ENCODE measurements around the gene SBK2. TPM values are rescaled to one million over a fixed set of nuclear protein-coding genes. Genes with fewer than 3 reads are reported as not detected.
A peak's percentile ranks its signal among the peaks of the same experiment; 100 is the strongest.

The SBK2 gene
- total and polyA plus RNA-seq, 9 of the 15 experiments (the other 6 are each of a cell fraction or from before 2014, with no cell fraction given) = not detected

DNA sequence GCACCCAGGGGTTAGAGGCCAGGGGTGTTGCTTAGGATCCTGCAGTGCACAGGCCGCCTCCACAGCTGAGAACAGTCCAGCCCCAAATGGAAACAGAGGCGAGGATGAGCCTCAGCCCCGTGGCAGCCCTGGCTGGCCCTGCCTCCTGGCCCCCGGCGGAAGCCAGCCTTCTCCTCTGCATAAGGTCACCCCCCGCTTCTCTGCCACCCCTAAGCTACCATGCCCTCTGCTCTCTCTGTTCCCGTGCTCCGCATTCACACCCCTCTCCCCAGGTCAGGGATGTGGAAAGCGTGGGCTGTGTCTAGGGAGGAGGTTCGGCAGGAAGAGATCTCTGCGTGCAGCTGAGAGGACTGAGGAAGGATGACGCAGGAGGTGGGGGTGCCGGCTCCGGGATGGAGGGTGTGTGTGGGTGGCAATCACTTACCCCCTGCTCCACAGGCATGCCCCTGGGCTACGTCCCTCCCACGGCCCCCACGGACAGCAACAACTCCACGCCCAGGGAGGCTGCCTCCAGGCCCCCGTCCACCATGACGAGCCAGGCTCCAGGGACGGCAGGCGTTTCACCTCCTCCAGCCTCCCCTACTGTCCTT lies 42.7 kb downstream of the SBK2 start (continued):
- TF ChIP-seq, protein P1, sequence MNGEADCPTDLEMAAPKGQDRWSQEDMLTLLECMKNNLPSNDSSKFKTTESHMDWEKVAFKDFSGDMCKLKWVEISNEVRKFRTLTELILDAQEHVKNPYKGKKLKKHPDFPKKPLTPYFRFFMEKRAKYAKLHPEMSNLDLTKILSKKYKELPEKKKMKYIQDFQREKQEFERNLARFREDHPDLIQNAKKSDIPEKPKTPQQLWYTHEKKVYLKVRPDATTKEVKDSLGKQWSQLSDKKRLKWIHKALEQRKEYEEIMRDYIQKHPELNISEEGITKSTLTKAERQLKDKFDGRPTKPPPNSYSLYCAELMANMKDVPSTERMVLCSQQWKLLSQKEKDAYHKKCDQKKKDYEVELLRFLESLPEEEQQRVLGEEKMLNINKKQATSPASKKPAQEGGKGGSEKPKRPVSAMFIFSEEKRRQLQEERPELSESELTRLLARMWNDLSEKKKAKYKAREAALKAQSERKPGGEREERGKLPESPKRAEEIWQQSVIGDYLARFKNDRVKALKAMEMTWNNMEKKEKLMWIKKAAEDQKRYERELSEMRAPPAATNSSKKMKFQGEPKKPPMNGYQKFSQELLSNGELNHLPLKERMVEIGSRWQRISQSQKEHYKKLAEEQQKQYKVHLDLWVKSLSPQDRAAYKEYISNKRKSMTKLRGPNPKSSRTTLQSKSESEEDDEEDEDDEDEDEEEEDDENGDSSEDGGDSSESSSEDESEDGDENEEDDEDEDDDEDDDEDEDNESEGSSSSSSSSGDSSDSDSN (IDR thresholded peaks at IDR 0.05; ENCODE audit: borderline replicate concordance in 1 of 2, low read depth in 2 of 2, low read length in 2 of 2) = no peak
- TF ChIP-seq, protein P2, sequence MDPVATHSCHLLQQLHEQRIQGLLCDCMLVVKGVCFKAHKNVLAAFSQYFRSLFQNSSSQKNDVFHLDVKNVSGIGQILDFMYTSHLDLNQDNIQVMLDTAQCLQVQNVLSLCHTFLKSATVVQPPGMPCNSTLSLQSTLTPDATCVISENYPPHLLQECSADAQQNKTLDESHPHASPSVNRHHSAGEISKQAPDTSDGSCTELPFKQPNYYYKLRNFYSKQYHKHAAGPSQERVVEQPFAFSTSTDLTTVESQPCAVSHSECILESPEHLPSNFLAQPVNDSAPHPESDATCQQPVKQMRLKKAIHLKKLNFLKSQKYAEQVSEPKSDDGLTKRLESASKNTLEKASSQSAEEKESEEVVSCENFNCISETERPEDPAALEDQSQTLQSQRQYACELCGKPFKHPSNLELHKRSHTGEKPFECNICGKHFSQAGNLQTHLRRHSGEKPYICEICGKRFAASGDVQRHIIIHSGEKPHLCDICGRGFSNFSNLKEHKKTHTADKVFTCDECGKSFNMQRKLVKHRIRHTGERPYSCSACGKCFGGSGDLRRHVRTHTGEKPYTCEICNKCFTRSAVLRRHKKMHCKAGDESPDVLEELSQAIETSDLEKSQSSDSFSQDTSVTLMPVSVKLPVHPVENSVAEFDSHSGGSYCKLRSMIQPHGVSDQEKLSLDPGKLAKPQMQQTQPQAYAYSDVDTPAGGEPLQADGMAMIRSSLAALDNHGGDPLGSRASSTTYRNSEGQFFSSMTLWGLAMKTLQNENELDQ (CRISPR knock-in tag; IDR thresholded peaks at IDR 0.05; ENCODE audit: borderline replicate concordance) = no peak
- TF ChIP-seq ZBTB7A (IDR thresholded peaks at IDR 0.05; ENCODE audit: borderline replicate concordance, control insufficient read depth, low read depth, low read length) (no peak), SRSF9 (IDR thresholded peaks at IDR 0.05; ENCODE audit: borderline replicate concordance, low read depth, low read length) (no peak), MEIS2 (IDR thresholded peaks at IDR 0.05; ENCODE audit: partially characterized antibody) (no peak), BDP1 (IDR thresholded peaks at IDR 0.05; ENCODE audit: insufficient read depth, insufficient read length) (no peak), ZNF134 (CRISPR knock-in tag; conservative IDR thresholded peaks at IDR 0.05) (no peak), TAF7 (tag; IDR thresholded peaks at IDR 0.05) (no peak), U2AF2 (optimal IDR thresholded peaks at IDR 0.05; ENCODE audit: low read depth, low read length) (no peak), ARID1B (IDR thresholded peaks at IDR 0.05) (peak; percentile 23; the same call in 1 of the 2 replicates)
- TF ChIP-seq, protein P3, sequence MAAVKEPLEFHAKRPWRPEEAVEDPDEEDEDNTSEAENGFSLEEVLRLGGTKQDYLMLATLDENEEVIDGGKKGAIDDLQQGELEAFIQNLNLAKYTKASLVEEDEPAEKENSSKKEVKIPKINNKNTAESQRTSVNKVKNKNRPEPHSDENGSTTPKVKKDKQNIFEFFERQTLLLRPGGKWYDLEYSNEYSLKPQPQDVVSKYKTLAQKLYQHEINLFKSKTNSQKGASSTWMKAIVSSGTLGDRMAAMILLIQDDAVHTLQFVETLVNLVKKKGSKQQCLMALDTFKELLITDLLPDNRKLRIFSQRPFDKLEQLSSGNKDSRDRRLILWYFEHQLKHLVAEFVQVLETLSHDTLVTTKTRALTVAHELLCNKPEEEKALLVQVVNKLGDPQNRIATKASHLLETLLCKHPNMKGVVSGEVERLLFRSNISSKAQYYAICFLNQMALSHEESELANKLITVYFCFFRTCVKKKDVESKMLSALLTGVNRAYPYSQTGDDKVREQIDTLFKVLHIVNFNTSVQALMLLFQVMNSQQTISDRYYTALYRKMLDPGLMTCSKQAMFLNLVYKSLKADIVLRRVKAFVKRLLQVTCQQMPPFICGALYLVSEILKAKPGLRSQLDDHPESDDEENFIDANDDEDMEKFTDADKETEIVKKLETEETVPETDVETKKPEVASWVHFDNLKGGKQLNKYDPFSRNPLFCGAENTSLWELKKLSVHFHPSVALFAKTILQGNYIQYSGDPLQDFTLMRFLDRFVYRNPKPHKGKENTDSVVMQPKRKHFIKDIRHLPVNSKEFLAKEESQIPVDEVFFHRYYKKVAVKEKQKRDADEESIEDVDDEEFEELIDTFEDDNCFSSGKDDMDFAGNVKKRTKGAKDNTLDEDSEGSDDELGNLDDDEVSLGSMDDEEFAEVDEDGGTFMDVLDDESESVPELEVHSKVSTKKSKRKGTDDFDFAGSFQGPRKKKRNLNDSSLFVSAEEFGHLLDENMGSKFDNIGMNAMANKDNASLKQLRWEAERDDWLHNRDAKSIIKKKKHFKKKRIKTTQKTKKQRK (IDR thresholded peaks at IDR 0.05; ENCODE audit: borderline replicate concordance, low read depth, low read length) = no peak
- TF ChIP-seq, protein P4, sequence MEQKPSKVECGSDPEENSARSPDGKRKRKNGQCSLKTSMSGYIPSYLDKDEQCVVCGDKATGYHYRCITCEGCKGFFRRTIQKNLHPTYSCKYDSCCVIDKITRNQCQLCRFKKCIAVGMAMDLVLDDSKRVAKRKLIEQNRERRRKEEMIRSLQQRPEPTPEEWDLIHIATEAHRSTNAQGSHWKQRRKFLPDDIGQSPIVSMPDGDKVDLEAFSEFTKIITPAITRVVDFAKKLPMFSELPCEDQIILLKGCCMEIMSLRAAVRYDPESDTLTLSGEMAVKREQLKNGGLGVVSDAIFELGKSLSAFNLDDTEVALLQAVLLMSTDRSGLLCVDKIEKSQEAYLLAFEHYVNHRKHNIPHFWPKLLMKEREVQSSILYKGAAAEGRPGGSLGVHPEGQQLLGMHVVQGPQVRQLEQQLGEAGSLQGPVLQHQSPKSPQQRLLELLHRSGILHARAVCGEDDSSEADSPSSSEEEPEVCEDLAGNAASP (IDR thresholded peaks at IDR 0.05) = no peak
- TF ChIP-seq, protein P5, sequence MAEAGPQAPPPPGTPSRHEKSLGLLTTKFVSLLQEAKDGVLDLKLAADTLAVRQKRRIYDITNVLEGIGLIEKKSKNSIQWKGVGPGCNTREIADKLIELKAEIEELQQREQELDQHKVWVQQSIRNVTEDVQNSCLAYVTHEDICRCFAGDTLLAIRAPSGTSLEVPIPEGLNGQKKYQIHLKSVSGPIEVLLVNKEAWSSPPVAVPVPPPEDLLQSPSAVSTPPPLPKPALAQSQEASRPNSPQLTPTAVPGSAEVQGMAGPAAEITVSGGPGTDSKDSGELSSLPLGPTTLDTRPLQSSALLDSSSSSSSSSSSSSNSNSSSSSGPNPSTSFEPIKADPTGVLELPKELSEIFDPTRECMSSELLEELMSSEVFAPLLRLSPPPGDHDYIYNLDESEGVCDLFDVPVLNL (CRISPR knock-in tag; IDR thresholded peaks at IDR 0.05; ENCODE audit: low read depth) = no peak
